C4-2B (cell line): Measurements from ENCODE around the gene EEF2K.

Experiments used
- H3K27ac ChIP-seq: fragments of 450-650 bp; 2 replicates; pipeline ENCODE4 v1.5.1; 2017
- CTCF ChIP-seq: fragments of 450-650 bp; conservative IDR thresholded peaks from 2 replicates; pipeline ENCODE4 v1.5.1; 2017; ENCODE audit warnings: mild to moderate bottlenecking
- ZFX ChIP-seq: fragments of 450-650 bp; IDR thresholded peaks from 2 replicates; pipeline ENCODE4 v1.6.1; 2017

The EEF2K gene

GRCh38 chr16:22272870-22273650 is 67.0 kb downstream of the EEF2K start:
- TF ChIP-seq CTCF = no peak
- no peak for TF ChIP-seq ZFX
- no peak overlapping the region for H3K27ac ChIP-seq

GRCh38 chr16:22274916-22275315 is 68.8 kb downstream of the EEF2K start:
- no peak overlapping the region for H3K27ac ChIP-seq
- TF ChIP-seq CTCF (no peak), ZFX (no peak)

GRCh38 chr16:22278441-22279230 is 72.6 kb downstream of the EEF2K start:
- TF ChIP-seq ZFX = no peak
- TF ChIP-seq CTCF = no peak
- no peak overlapping the region for H3K27ac ChIP-seq

GRCh38 chr16:22282254-22282892 is 76.3 kb downstream of the EEF2K start:
- H3K27ac ChIP-seq = no peak overlapping the region
- TF ChIP-seq ZFX = no peak
- no peak for TF ChIP-seq CTCF

- no peak for TF ChIP-seq CTCF
- no peak for TF ChIP-seq ZFX
Observed at GRCh38 chr16:22284637-22285036, 78.6 kb downstream of the EEF2K start.

GRCh38 chr16:22285080-22285479 is 79.0 kb downstream of the EEF2K start:
- TF ChIP-seq ZFX (no peak), CTCF (no peak)

More at GRCh38 chr16:22284637-22285036, 78.6 kb downstream of the EEF2K start:
- no peak overlapping the region for H3K27ac ChIP-seq

GRCh38 chr16:22291020-22291419 is 84.9 kb downstream of the EEF2K start:
- H3K27ac ChIP-seq = no peak overlapping the region
- TF ChIP-seq ZFX (no peak), CTCF (no peak)

More at GRCh38 chr16:22285080-22285479, 79.0 kb downstream of the EEF2K start:
- no peak overlapping the region for H3K27ac ChIP-seq
